Aorta (tissue), 5 donors: ENCODE results near the gene SERPINB12. TPM values are rescaled to one million over a fixed set of nuclear protein-coding genes. Genes with fewer than 3 reads are reported as not detected.

Source experiments
- ATAC-seq: fragments of 200-7000 bp; cut with Tn5 transposase; one replicate; pipeline ENCODE4 v1.9.1; 2022; ENCODE audit warnings: moderate library complexity; ENCODE audit not compliant: low FRiP score
- DNase-seq, 2 donors: peaks; one replicate each; pipeline ENCODE4 v3.0.0-alpha.2; 2020
- H3K27ac ChIP-seq, 2 donors: one replicate each; pipeline ENCODE4 v1.5.1; 2013; ENCODE audit warnings: low read length in 2 of 2, mild to moderate bottlenecking in 2 of 2, moderate library complexity in 2 of 2, control low read depth in 1 of 2, inconsistent platforms in 1 of 2, low read depth in 1 of 2
- H3K27me3 ChIP-seq, 2 donors: one replicate each; pipeline ENCODE4 v1.6.1; 2013; ENCODE audit warnings: control low read depth in 1 of 2, low read length in 1 of 2, mild to moderate bottlenecking in 1 of 2, moderate library complexity in 1 of 2; ENCODE audit not compliant: insufficient read depth in 2 of 2, control insufficient read depth in 1 of 2
- H3K36me3 ChIP-seq, 2 donors: one replicate each; pipeline ENCODE4 v1.6.1; 2013; ENCODE audit warnings: control low read depth in 1 of 2, low read length in 1 of 2, mild to moderate bottlenecking in 1 of 2; ENCODE audit not compliant: insufficient read depth in 2 of 2, control insufficient read depth in 1 of 2
- H3K4me1 ChIP-seq, 2 donors: one replicate each; pipeline ENCODE4 v1.6.1; 2013; ENCODE audit warnings: low read length in 2 of 2, control low read depth in 1 of 2, mild to moderate bottlenecking in 1 of 2, moderate library complexity in 1 of 2; ENCODE audit not compliant: insufficient read depth in 2 of 2, control insufficient read depth in 1 of 2
- H3K4me3 ChIP-seq, 2 donors: one replicate each; pipeline ENCODE4 v1.5.1; 2013; ENCODE audit warnings: low read length in 2 of 2, control low read depth in 1 of 2, mild to moderate bottlenecking in 1 of 2
- H3K9me3 ChIP-seq: one replicate; pipeline ENCODE4 v1.6.1; 2013; ENCODE audit warnings: mild to moderate bottlenecking, low read length; ENCODE audit not compliant: control insufficient read depth
- WGBS, 2 donors: extraction: QIAGEN DNeasy Blood & Tissue Kit; methylation state at CpG; one replicate each; pipeline ENCODE4 v1.1.7; 2013; 5-methylcytosine and 5-hydroxymethylcytosine counted together
- intact Hi-C, 2 donors: fragments of 100-400 bp; cut with DNase I; formaldehyde crosslinking; loops; one replicate each; pipeline versions ENCODE4 v1.14.2 to v1.15.0; 2022
- polyA plus RNA-seq, 2 donors: library from polyadenylated mRNA; stranded (reverse); fragments of 200-250 nt; gene quantifications; one replicate each; pipeline ENCODE4 v1.2.3, GENCODE V29; 2013
- total RNA-seq, 2 donors: library from RNA; stranded (reverse); fragmentation: NEBNext Ultra II Directional; extraction: Animal tissue kit (Norgen Biotek cat#: 25700); gene quantifications; one replicate each; pipeline ENCODE4 v1.2.1, GENCODE V29; 2021
- donor health status: healthy with polysubstance abuse.
- donor health status: Bipolar disorder and iron deficiency.
- donor health status: DM: no; HTN: no; CAD: no.
- donor health status: DM: no; HTN: no; CAD: no.
- donor health status: DM: yes; HTN: yes; CAD: no.

Gene SERPINB12
- total and polyA plus RNA-seq, 4 donors = not detected

DNA sequence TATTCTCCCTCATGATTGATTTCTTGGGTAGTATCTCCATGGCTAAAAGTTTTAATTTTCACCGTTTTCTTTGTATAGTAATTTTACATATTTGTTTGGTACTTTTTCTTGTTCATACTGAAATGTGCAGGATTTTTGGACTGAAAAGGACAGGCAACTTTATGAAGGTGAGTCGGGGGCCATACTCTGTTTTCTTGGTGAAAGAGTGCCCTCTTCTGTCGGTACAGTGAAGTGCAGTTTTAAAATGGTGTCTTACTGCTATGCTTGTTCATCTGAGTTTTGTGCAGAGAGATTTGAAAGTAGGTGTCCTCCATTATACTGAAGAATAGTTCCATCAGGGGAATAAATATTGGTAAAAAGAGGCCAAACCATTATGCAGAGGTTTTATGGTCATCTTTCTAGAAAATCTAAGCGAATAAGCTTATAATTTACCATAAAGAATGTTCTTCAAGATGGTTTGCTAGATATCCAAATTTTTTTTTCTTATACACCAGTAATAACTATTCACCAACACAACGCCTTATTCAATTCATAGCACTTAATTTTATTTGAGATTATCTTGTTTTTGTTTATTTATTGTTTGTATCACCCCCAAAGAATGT, 36.3 kb downstream of the SERPINB12 start:
- no peaks in the 10 kb centered on the region for H3K36me3 ChIP-seq
- H3K4me1 ChIP-seq = no peaks in the 10 kb centered on the region
- ATAC-seq (no peak), DNase-seq (no peak)
- H3K27me3 ChIP-seq = no peaks in the 10 kb centered on the region
- no peak overlapping the region for H3K4me3 ChIP-seq
- 4 to 7% methylated on average over 5 of the region's 5 CpGs for WGBS, 2 donors
- H3K9me3 ChIP-seq = no peaks in the 10 kb centered on the region
- H3K27ac ChIP-seq = no peak overlapping the region
- intact Hi-C loops = loop anchor here (1.0 to 5.0 kb wide), 3 partner anchors 59 to 269 kb away; no protein-coding TSS in a partner anchor

DNA sequence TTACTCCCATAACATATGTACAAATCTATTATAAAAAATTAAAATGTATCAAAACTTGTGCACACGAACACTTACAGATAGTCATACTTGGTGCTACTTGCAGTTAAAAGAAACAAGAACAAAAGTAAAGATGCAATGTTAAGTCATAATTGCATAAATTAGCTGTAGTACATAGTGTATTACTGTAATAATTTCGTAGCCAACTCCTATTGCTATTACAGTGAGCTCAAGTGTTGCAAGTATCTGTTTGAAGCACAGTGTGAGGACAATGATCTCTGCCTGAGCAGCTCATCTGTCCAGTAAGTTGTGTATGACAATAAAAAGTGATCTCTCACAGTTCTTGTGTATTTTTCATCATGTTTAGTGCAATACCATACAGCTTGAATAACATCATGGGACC, 37.4 kb downstream of the SERPINB12 start:
- no peaks in the 10 kb centered on the region for H3K36me3 ChIP-seq
- DNase-seq (no peak), ATAC-seq (no peak)
- H3K27me3 ChIP-seq = no peaks in the 10 kb centered on the region
- intact Hi-C loops = loop anchor here (2.0 to 5.0 kb wide), 2 partner anchors 61 to 268 kb away; no protein-coding TSS in a partner anchor
- H3K9me3 ChIP-seq = no peaks in the 10 kb centered on the region
- H3K27ac ChIP-seq = no peak overlapping the region
- H3K4me1 ChIP-seq = no peaks in the 10 kb centered on the region
- WGBS, 2 donors = 31 to 42% methylated on average over 2 of the region's 2 CpGs
- no peak overlapping the region for H3K4me3 ChIP-seq

DNA sequence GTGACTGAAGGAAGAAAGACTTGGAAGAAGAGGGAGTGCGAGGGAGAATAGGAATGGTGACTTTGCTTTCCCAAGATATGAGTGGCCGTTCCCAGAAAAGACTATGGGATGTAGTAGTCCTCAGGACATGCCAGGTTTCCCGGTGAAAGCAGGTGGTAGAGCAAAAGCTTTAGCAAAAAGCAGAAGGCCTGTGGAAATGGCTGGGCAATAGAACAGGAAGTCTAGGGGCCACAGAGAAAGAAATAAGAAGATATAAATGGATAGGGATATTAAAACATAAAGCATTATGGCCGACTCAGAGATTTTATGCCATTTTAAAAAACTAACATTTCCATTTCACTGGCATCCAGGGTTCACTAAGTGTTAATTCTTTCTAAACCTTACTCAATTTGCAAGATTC, 43.8 kb downstream of the SERPINB12 start:
- intact Hi-C loops = loop anchor here in 1 of 2 donors (2.0 kb wide), 1 partner anchor 69 kb away; no protein-coding TSS in a partner anchor
- WGBS, 2 donors = 85 to 91% methylated on average over 4 of the region's 4 CpGs
- no peaks in the 10 kb centered on the region for H3K36me3 ChIP-seq

DNA sequence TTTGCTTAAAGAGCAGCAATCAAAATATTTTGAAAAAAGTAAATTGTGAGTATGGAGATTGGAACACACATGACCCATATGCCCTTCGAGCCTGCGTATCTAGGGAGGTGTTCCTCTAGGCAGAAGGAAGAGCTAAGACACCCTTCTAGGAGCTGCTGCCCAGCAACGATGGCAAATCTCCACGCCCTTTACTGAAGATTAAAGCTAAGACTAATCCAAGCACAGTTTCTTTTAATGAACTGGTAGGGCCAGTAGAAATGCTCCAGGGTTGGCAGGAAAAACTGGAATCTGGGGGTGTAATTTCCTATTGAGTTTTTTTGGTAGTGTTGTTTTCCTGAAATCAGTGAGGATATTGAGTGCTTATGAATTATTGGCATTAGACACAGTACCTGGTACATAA, 44.3 kb downstream of the SERPINB12 start:
- Histone ChIP-seq H3K27me3 (no peaks in the 10 kb centered on the region), H3K4me1 (no peaks in the 10 kb centered on the region), H3K4me3 (no peak overlapping the region), H3K9me3 (no peaks in the 10 kb centered on the region), H3K36me3 (no peaks in the 10 kb centered on the region), H3K27ac (no peak overlapping the region)
- no peak for DNase-seq
- WGBS, 2 donors = 80 to 84% methylated on average over 4 of the region's 4 CpGs
- ATAC-seq = no peak
- intact Hi-C loops = loop anchor here in 1 of 2 donors (2.0 kb wide), 1 partner anchor 70 kb away; no protein-coding TSS in a partner anchor

More for the DNA sequence above, 43.8 kb downstream of the SERPINB12 start:
- DNase-seq (no peak), ATAC-seq (no peak)
- Histone ChIP-seq H3K4me1 (no peaks in the 10 kb centered on the region), H3K4me3 (no peak overlapping the region), H3K27me3 (no peaks in the 10 kb centered on the region), H3K9me3 (no peaks in the 10 kb centered on the region), H3K27ac (no peak overlapping the region)

DNA sequence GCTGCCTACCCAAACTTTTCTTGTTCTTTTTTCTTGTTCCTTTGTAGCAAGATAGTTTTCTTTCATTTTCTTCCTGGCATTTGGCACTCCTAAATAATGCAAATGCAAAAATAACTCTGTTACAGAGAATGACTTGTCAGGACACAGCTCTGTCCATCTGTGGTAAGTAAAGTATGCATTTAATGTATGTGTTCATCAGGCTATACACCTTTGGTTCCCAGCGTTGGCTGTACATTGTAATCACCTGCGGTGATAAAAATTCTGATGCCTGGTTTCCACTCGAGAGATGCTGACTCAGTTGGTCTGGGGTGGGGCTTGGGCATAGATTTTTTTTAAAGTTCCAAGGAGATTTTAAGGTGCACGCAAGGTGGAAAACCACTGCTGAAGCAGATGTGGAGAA, 44.8 kb downstream of the SERPINB12 start, which contains the start of gene SERPINB13:
TSS of gene SERPINB13 (plus strand) at position 378 of the 400 bp plus-strand sequence. CDS start 1,325 bp downstream, outside the sequence.
- Histone ChIP-seq H3K4me1 (no peaks in the 10 kb centered on the region), H3K36me3 (no peaks in the 10 kb centered on the region), H3K9me3 (no peaks in the 10 kb centered on the region), H3K27me3 (no peaks in the 10 kb centered on the region), H3K27ac (no peak within 1 kb of the TSS), H3K4me3 (no peak within 1 kb of the TSS)
- ATAC-seq (no peak), DNase-seq (no peak)
- 86 to 89% methylated on average over 4 of the region's 4 CpGs for WGBS, 2 donors
- intact Hi-C loops = loop anchor here in 1 of 2 donors (2.0 kb wide), 1 partner anchor 70 kb away; no protein-coding TSS in a partner anchor

DNA sequence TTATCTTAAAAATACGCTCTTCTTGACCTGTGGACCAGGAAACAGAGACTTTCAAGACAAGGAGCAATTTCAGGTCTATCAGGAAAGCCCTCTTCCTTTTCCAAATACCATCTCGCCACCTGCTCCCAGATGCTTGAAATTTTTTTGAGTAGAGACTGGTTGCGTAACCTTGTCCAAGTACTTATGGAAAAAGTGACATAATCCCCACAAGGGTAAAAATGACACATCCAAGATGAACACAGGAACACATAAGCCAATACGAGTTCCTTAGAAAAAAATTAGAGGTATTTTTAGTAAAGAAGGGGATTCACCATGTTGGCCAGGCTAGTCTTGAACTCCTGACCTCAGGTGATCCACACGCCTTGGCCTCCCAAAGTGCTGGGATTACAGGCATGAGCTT, 46.7 kb downstream of the SERPINB12 start:
- Histone ChIP-seq H3K4me1 (no peaks in the 10 kb centered on the region), H3K27me3 (no peaks in the 10 kb centered on the region), H3K4me3 (no peak overlapping the region), H3K27ac (no peak overlapping the region), H3K9me3 (no peaks in the 10 kb centered on the region), H3K36me3 (no peaks in the 10 kb centered on the region)
- DNase-seq (no peak), ATAC-seq (no peak)
- 49 to 50% methylated on average over 5 of the region's 5 CpGs for WGBS, 2 donors
- intact Hi-C loops = no loop called here

DNA sequence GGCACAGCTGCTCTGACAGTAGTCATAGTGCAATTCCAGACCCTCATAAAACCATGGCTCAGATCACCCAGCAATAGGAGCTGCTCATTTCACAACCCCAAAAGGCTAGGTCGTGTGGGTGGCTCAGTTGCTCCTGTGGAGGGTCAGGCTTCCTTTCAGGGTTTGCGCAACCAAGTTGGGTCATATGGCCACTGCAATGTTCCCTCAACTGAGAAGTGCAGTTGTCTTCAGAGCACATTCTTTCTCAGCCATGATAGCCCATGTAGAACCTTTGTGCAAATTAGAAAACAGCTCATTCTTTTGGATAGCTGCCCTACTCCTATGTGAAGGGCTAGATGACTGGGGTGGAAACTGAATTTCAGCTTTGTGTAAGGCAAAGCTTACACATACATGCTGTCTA, 48.2 kb downstream of the SERPINB12 start:
- WGBS, 2 donors = 67 to 68% methylated on average over 2 of the region's 2 CpGs
- no peaks in the 10 kb centered on the region for H3K36me3 ChIP-seq
- intact Hi-C loops = no loop called here
- no peaks in the 10 kb centered on the region for H3K9me3 ChIP-seq
- no peaks in the 10 kb centered on the region for H3K4me1 ChIP-seq
- no peak overlapping the region for H3K4me3 ChIP-seq
- no peak for DNase-seq
- ATAC-seq = no peak
- no peaks in the 10 kb centered on the region for H3K27me3 ChIP-seq
- no peak overlapping the region for H3K27ac ChIP-seq

DNA sequence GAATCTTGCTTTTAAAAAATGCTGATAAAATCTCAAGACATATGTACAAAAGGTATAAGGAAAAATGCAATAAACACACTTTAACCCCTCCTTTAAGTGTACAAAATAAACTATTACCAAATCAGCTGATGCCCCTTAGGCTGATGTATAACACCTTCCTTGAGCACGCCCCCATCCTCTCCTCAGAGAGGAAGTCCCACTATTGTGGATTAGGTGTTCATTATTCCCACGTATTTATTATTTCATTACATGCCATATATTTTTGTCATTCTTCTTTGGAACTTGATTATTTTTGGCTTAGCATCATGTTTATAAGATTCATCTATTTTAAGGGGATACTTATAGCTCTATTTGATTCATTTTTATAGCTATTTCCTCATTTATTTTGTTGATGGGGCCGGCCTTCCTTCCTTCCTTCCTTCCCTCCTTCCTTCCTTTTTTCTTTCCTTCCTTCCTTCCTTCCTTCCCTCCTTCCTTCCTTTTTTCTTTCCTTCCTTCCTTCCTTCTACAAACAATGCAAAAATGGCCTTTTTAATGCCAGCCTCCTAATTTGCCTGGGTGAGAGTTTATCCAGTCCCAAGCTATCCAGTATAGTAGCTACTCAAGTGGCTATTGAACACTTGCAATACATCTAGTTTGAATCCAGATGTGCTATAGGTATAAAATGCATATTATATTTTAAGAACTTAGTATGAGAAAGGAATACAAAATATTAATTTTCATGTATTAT, 49.0 kb downstream of the SERPINB12 start:
- Histone ChIP-seq H3K4me1 (no peaks in the 10 kb centered on the region), H3K27me3 (no peaks in the 10 kb centered on the region), H3K36me3 (no peaks in the 10 kb centered on the region), H3K4me3 (no peak overlapping the region), H3K9me3 (no peaks in the 10 kb centered on the region), H3K27ac (no peak overlapping the region)
- WGBS, 2 donors = 68% methylated on average over 3 of the region's 3 CpGs
- intact Hi-C loops = no loop called here
- ATAC-seq (no peak), DNase-seq (no peak)

DNA sequence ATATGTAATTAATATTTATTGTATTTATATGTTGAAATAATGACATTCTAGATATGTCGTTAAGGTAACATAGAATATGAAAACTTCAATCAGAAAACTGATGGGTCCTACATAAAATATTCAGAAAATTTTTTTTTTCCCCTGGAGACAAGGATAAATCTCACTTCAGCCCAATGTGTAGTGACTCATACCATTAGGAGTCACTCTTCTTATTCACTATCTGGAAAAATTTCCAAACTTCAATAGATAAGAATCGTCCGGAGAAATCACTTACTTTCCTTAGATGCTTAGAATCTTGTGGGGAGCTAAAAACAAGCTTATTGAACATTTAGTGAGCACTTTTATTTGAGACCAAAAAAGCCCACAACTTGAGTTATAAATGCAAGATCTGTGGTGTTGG, 49.6 kb downstream of the SERPINB12 start:
- WGBS, 2 donors = 69 to 70% methylated on average over 3 of the region's 3 CpGs
- Histone ChIP-seq H3K9me3 (no peaks in the 10 kb centered on the region), H3K4me3 (no peak overlapping the region), H3K27ac (no peak overlapping the region), H3K36me3 (no peaks in the 10 kb centered on the region), H3K4me1 (no peaks in the 10 kb centered on the region), H3K27me3 (no peaks in the 10 kb centered on the region)
- DNase-seq (no peak), ATAC-seq (no peak)
- intact Hi-C loops = no loop called here
